Thyroid gland (tissue), 4 donors: Measurements from ENCODE around the gene FOXN3. TPM values are rescaled to one million over a fixed set of nuclear protein-coding genes. Genes with fewer than 3 reads are reported as not detected.
A peak's percentile ranks its signal among the peaks of the same experiment; 100 is the strongest.

Experiments used
- DNase-seq, 2 donors: peaks; one replicate each; pipeline ENCODE4 v3.0.0-alpha.2; 2019
- H3K27ac ChIP-seq, 3 donors: fragments of 200-600 bp; sonication (generic); 1 replicate in 2 of 3; 2 replicates in 1 of 3; pipeline ENCODE4 v1.5.1; 2016 to 2019; ENCODE audit warnings: mild to moderate bottlenecking in 1 of 3, moderate library complexity in 1 of 3
- H3K27me3 ChIP-seq: fragments of 200-600 bp; sonication (generic); one replicate; pipeline ENCODE4 v1.5.1; 2019
- H3K36me3 ChIP-seq, 2 donors: fragments of 200-600 bp; sonication (generic); one replicate each; pipeline ENCODE4 v1.5.1; 2016 to 2019
- H3K4me1 ChIP-seq, 2 donors: fragments of 200-600 bp; sonication (generic); one replicate each; pipeline ENCODE4 v1.5.1; 2017 to 2019
- H3K4me3 ChIP-seq, 3 donors: fragments of 200-600 bp; sonication (generic); replicated peaks in 1 of 3; 1 replicate in 2 of 3; 2 replicates in 1 of 3; pipeline ENCODE4 v1.5.1; 2016; ENCODE audit warnings: mild to moderate bottlenecking in 1 of 3
- H3K9me3 ChIP-seq: fragments of 200-600 bp; sonication (generic); one replicate; pipeline ENCODE4 v1.5.1; 2017
- POLR2A ChIP-seq, 2 donors: fragments of 450-650 bp; IDR thresholded peaks; one replicate each; pipeline ENCODE4 v1.6.1; 2017; ENCODE audit warnings: antibody characterized with exemption in 2 of 2, mild to moderate bottlenecking in 2 of 2, moderate library complexity in 1 of 2
- WGBS, 2 donors: methylation state at CpG; one replicate each; pipeline ENCODE4 v1.1.5; 2017; 5-methylcytosine and 5-hydroxymethylcytosine counted together
- intact Hi-C: fragments of 100-400 bp; cut with DNase I; formaldehyde crosslinking; loops from one replicate; pipeline ENCODE4 v1.15.1; 2023
- total RNA-seq, 4 donors: library from RNA; depleted of rRNA; stranded (reverse); fragments of >200 nt; gene quantifications; one replicate each; pipeline ENCODE4 v1.2.3, GENCODE V29; 2016
- TF ChIP-seq, protein P1 (sequence below), 6 experiments: fragments of 200-600 bp in 3 of 6; fragments of 450-650 bp in 3 of 6; sonication (generic) in 3 of 6; IDR thresholded peaks; one replicate each; pipeline ENCODE4 v1.5.1; 2016 to 2019; ENCODE audit warnings: antibody characterized with exemption in 6 of 6, mild to moderate bottlenecking in 2 of 6, inconsistent platforms in 1 of 6, moderate library complexity in 1 of 6

The FOXN3 gene
- total RNA-seq, 4 donors from 2014 or later: 38.7 to 70.1 (median 43.1) TPM

DNA sequence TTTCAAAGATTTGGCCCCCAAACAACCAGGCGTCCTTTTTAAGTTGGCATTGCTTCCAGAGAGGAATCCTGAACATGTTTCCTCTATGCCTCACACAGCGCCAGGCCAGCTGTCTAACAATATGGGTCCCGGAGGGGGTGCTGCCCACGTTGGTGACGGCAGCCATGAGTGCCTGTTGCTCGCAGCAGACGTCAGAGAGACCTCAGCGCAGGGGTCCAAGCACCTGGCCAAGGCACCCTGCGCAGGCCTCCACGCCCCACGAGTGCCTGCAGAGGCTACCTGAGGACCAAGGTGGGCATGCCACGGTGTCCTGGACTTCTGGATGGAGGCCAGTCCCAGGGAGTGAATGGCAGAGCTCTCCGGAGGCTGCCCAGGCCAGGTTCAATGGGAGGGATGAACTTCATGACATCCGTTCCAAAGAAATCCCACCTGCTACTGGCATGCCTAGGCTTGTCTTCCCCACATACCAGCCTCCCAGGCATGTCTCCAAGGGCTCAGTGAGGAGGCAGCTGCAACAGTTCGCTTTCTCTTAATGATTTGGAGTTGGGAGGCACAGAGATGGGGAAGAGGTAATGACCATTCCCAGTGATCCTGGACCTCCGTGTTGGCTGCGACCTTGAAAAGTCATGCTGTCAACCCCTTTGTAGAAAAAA, 11.6 kb upstream of the FOXN3 start:
- peak; percentile 14 to 16 for DNase-seq
- intact Hi-C loops: loop anchor here (10.0 kb wide), 2 partner anchors 256 to 394 kb away; no protein-coding TSS in a partner anchor
- TF ChIP-seq POLR2A (IDR thresholded peaks at IDR 0.05): no peak
- TF ChIP-seq, protein P1, sequence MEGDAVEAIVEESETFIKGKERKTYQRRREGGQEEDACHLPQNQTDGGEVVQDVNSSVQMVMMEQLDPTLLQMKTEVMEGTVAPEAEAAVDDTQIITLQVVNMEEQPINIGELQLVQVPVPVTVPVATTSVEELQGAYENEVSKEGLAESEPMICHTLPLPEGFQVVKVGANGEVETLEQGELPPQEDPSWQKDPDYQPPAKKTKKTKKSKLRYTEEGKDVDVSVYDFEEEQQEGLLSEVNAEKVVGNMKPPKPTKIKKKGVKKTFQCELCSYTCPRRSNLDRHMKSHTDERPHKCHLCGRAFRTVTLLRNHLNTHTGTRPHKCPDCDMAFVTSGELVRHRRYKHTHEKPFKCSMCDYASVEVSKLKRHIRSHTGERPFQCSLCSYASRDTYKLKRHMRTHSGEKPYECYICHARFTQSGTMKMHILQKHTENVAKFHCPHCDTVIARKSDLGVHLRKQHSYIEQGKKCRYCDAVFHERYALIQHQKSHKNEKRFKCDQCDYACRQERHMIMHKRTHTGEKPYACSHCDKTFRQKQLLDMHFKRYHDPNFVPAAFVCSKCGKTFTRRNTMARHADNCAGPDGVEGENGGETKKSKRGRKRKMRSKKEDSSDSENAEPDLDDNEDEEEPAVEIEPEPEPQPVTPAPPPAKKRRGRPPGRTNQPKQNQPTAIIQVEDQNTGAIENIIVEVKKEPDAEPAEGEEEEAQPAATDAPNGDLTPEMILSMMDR (IDR thresholded peaks at IDR 0.05): no peak
- 79 to 80% methylated on average over 12 to 17 of the region's 17 CpGs for WGBS, 2 donors
- Histone ChIP-seq H3K4me1 (peaks cover 32 to 40% of the 10 kb centered on the region in 2 donors), H3K9me3 (no peaks in the 10 kb centered on the region), H3K36me3 (no peaks in the 10 kb centered on the region), H3K27ac (peak overlapping the region; percentile 70 to 77 (median 75)), H3K4me3 (no peak overlapping the region), H3K27me3 (no peaks in the 10 kb centered on the region)

- Histone ChIP-seq H3K27me3 (no peaks in the 10 kb centered on the region), H3K9me3 (no peaks in the 10 kb centered on the region), H3K36me3 (no peaks in the 10 kb centered on the region), H3K4me3 (no peak overlapping the region), H3K27ac (peak overlapping the region; percentile 70 to 77 (median 75)), H3K4me1 (peaks cover 32 to 40% of the 10 kb centered on the region in 2 donors)
- intact Hi-C loops: loop anchor here (10.0 kb wide), 2 partner anchors 257 to 393 kb away; no protein-coding TSS in a partner anchor
- TF ChIP-seq, protein P1 (IDR thresholded peaks at IDR 0.05): no peak
- no peak for TF ChIP-seq POLR2A (IDR thresholded peaks at IDR 0.05)
- WGBS, 2 donors: 44 to 49% methylated on average over 2 of the region's 2 CpGs
- DNase-seq: no peak
These were observed 11.1 kb upstream of the FOXN3 start for GRCh38 chr14:89428173-89428523.

- WGBS, 2 donors: 61 to 64% methylated on average over 11 of the region's 11 CpGs
- DNase-seq: peak; percentile 30 to 32
- peaks cover 32 to 46% of the 10 kb centered on the region in 2 donors for H3K4me1 ChIP-seq
These were observed 10.6 kb upstream of the FOXN3 start for GRCh38 chr14:89427426-89428172.

DNA sequence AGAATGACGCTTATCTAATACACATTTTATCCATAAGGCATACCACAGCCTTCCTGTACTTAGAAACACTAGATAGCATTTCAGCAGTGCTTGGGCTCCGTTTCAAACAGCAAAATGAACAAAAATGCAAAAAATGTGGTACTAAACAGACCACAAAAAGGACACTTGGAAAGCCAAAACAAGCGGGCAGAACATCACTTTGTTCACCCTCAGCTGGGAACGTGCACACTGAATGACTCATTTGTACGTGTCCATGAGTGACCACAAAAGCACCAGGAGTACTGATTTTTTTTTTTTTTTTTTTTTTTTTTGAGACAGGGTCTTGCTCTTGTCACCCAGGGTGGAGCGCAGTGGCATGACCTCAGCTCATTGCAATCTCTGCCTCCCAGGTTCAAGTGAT, 8.9 kb upstream of the FOXN3 start:
- 79 to 86% methylated on average over 6 of the region's 6 CpGs for WGBS, 2 donors
- no peaks in the 10 kb centered on the region for H3K9me3 ChIP-seq
- no peaks in the 10 kb centered on the region for H3K27me3 ChIP-seq
- peaks cover 28 to 47% of the 10 kb centered on the region in 2 donors for H3K4me1 ChIP-seq
- intact Hi-C loops: loop anchor here (10.0 kb wide), 2 partner anchors 259 to 391 kb away; no protein-coding TSS in a partner anchor
- H3K4me3 ChIP-seq: no peak overlapping the region
- no peaks in the 10 kb centered on the region for H3K36me3 ChIP-seq
- peak in 1 of 2 donors; percentile 8 for DNase-seq
- H3K27ac ChIP-seq: no peak overlapping the region
- TF ChIP-seq, protein P1 (IDR thresholded peaks at IDR 0.05): no peak
- no peak for TF ChIP-seq POLR2A (IDR thresholded peaks at IDR 0.05)

More at GRCh38 chr14:89427426-89428172, 10.6 kb upstream of the FOXN3 start:
- Histone ChIP-seq H3K27me3 (no peaks in the 10 kb centered on the region), H3K36me3 (no peaks in the 10 kb centered on the region), H3K9me3 (no peaks in the 10 kb centered on the region), H3K27ac (peak overlapping the region; percentile 70 to 77 (median 75)), H3K4me3 (no peak overlapping the region)
- intact Hi-C loops: loop anchor here (10.0 kb wide), 2 partner anchors 257 to 393 kb away; no protein-coding TSS in a partner anchor
- TF ChIP-seq, protein P1 (IDR thresholded peaks at IDR 0.05): no peak
- no peak for TF ChIP-seq POLR2A (IDR thresholded peaks at IDR 0.05)
